MM.1S (cell line): ENCODE results near the gene APBA1.

Experiments
- EZH2 ChIP-seq: fragments of 300-600 bp; sonication (generic); optimal IDR thresholded peaks from 2 replicates; pipeline ENCODE3; 2017; ENCODE audit warnings: low read depth, mild to moderate bottlenecking, antibody characterized with exemption, low read length, mixed read lengths
- EZH2phosphoT487 ChIP-seq: fragments of 300-600 bp; sonication (generic); IDR thresholded peaks from 2 replicates; pipeline ENCODE4 v1.6.1; 2018; ENCODE audit warnings: antibody characterized with exemption, low read length
- TF ChIP-seq, protein P1 (sequence below): fragments of 300-600 bp; sonication (generic); IDR thresholded peaks from 2 replicates; pipeline ENCODE4 v1.5.1; 2016; ENCODE audit warnings: antibody characterized with exemption, low read length, mixed read lengths

DNA sequence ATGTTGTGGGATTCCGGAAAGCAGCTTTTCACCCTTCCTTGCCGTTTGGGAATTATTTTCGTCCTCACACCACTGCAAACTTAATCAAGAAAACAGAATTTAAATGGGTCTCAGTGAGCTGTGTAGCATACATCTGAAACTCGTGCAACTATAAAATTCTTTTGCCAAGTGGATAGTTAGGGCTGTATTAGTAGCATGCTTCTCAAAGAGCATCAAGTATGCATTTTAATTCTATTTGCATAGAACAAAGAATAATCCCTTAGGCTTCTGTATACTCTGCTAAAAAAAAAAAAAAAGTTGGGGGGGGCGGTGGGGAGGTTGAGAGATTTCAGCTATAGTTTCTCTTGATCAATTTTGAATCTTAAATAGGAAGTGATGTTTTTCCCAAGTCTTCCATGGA lies 11.8 kb upstream of the APBA1 start:
- TF ChIP-seq, protein P1, sequence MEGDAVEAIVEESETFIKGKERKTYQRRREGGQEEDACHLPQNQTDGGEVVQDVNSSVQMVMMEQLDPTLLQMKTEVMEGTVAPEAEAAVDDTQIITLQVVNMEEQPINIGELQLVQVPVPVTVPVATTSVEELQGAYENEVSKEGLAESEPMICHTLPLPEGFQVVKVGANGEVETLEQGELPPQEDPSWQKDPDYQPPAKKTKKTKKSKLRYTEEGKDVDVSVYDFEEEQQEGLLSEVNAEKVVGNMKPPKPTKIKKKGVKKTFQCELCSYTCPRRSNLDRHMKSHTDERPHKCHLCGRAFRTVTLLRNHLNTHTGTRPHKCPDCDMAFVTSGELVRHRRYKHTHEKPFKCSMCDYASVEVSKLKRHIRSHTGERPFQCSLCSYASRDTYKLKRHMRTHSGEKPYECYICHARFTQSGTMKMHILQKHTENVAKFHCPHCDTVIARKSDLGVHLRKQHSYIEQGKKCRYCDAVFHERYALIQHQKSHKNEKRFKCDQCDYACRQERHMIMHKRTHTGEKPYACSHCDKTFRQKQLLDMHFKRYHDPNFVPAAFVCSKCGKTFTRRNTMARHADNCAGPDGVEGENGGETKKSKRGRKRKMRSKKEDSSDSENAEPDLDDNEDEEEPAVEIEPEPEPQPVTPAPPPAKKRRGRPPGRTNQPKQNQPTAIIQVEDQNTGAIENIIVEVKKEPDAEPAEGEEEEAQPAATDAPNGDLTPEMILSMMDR: no peak
- TF ChIP-seq EZH2: no peak
- TF ChIP-seq EZH2phosphoT487: no peak
